Mesendoderm (in vitro differentiated cells): ENCODE data around the gene SORL1-AS1.

ENCODE experiments used
- DNase-seq: peaks from one replicate; pipeline ENCODE4 v3.0.0; 2013
- H2AK5ac ChIP-seq: 2 replicates; pipeline ENCODE4 v1.6.1; 2013; ENCODE audit warnings: low read length, inconsistent platforms
- H2BK120ac ChIP-seq: 2 replicates; pipeline ENCODE4 v1.6.1; 2013; ENCODE audit warnings: low read depth, mild to moderate bottlenecking, low read length, moderate library complexity, mixed read lengths
- H2BK15ac ChIP-seq: replicated peaks from 2 replicates; pipeline ENCODE4 v1.6.1; 2013; ENCODE audit warnings: low read depth, mild to moderate bottlenecking, moderate library complexity
- H2BK5ac ChIP-seq: 2 replicates; pipeline ENCODE4 v1.6.1; 2013; ENCODE audit warnings: low read length, inconsistent platforms
- H3K18ac ChIP-seq: 2 replicates; pipeline ENCODE4 v1.6.1; 2013; ENCODE audit warnings: mild to moderate bottlenecking, low read length, mixed read lengths
- H3K23ac ChIP-seq: one replicate; pipeline ENCODE4 v1.6.1; 2013; ENCODE audit warnings: low read length
- H3K27ac ChIP-seq: 2 replicates; pipeline ENCODE4 v1.5.1; 2013; ENCODE audit warnings: low read depth, mild to moderate bottlenecking, inconsistent platforms, low read length, moderate library complexity
- H3K27me3 ChIP-seq: 2 replicates; pipeline ENCODE4 v1.6.1; 2013; ENCODE audit warnings: low read length, control low read depth, mild to moderate bottlenecking, inconsistent platforms; ENCODE audit not compliant: insufficient read depth, poor library complexity
- H3K36me3 ChIP-seq: 2 replicates; pipeline ENCODE4 v1.6.1; 2013; ENCODE audit warnings: low read length, inconsistent platforms; ENCODE audit not compliant: control insufficient read depth, insufficient read depth
- H3K4ac ChIP-seq: one replicate; pipeline ENCODE4 v1.6.1; 2013; ENCODE audit warnings: low read depth, mild to moderate bottlenecking, low read length, moderate library complexity
- H3K4me1 ChIP-seq: 2 replicates; pipeline ENCODE4 v1.6.1; 2013; ENCODE audit warnings: low read depth, low read length, inconsistent platforms; ENCODE audit not compliant: control insufficient read depth
- H3K4me2 ChIP-seq: 2 replicates; pipeline ENCODE4 v1.6.1; 2013; ENCODE audit warnings: low read length
- H3K4me3 ChIP-seq: 2 replicates; pipeline ENCODE4 v1.5.1; 2013; ENCODE audit warnings: mild to moderate bottlenecking, low read length
- H3K56ac ChIP-seq: one replicate; pipeline ENCODE4 v1.6.1; 2013; ENCODE audit warnings: low read length
- H3K79me1 ChIP-seq: 2 replicates; pipeline ENCODE4 v1.6.1; 2013; ENCODE audit warnings: low read length, inconsistent platforms
- H3K79me2 ChIP-seq: 2 replicates; pipeline ENCODE4 v1.6.1; 2013; ENCODE audit warnings: mild to moderate bottlenecking, low read length; ENCODE audit not compliant: control insufficient read depth, insufficient read depth
- H3K9ac ChIP-seq: 2 replicates; pipeline ENCODE4 v1.6.1; 2013; ENCODE audit warnings: low read length, inconsistent platforms
- H4K5ac ChIP-seq: one replicate; pipeline ENCODE4 v1.6.1; 2013; ENCODE audit warnings: low read length
- H4K8ac ChIP-seq: one replicate; pipeline ENCODE4 v1.6.1; 2013; ENCODE audit warnings: low read depth, mild to moderate bottlenecking, control low read depth, low read length, moderate library complexity
- WGBS: extraction: QIAGEN DNeasy Blood & Tissue Kit; methylation state at CpG from one replicate; pipeline ENCODE4 v1.1.7; 2013; ENCODE audit warnings: low lambda C conversion rate, missing lambda C conversion rate; ENCODE audit not compliant: insufficient coverage; ENCODE audit errors: extremely low coverage; 5-methylcytosine and 5-hydroxymethylcytosine counted together

Gene SORL1-AS1

GRCh38 chr11:121459413-121460017, 6.7 kb upstream of the SORL1-AS1 start:
- H3K4me2 ChIP-seq = no peak overlapping the region
- H3K56ac ChIP-seq = no peak overlapping the region
- no peak overlapping the region for H2AK5ac ChIP-seq
- H4K5ac ChIP-seq = no peak overlapping the region
- no CpG with 5 or more reads among the region's 7 CpGs for WGBS
- H3K4me1 ChIP-seq = peaks cover 19% of the 10 kb centered on the region
- H3K27me3 ChIP-seq = no peaks in the 10 kb centered on the region
- H2BK15ac ChIP-seq = no peak overlapping the region
- H4K8ac ChIP-seq = no peak overlapping the region
- H2BK120ac ChIP-seq = no peak overlapping the region
- H3K4me3 ChIP-seq = no peak overlapping the region
- no peak overlapping the region for H3K4ac ChIP-seq
- no peak for DNase-seq
- H3K18ac ChIP-seq = no peak overlapping the region
- H3K79me2 ChIP-seq = peaks cover 53% of the 10 kb centered on the region
- H3K9ac ChIP-seq = no peak overlapping the region
- H3K79me1 ChIP-seq = peaks cover 13% of the 10 kb centered on the region
- no peaks in the 10 kb centered on the region for H3K36me3 ChIP-seq
- no peak overlapping the region for H3K27ac ChIP-seq
- H3K23ac ChIP-seq = no peak overlapping the region
- H2BK5ac ChIP-seq = no peak overlapping the region

- no peak overlapping the region for H3K27ac ChIP-seq
- H2BK15ac ChIP-seq = no peak overlapping the region
- DNase-seq = no peak
- H3K4me1 ChIP-seq = peaks cover 16% of the 10 kb centered on the region
- H3K79me2 ChIP-seq = peaks cover 62% of the 10 kb centered on the region
- H4K8ac ChIP-seq = no peak overlapping the region
- H4K5ac ChIP-seq = no peak overlapping the region
- H3K36me3 ChIP-seq = no peaks in the 10 kb centered on the region
- no peak overlapping the region for H3K18ac ChIP-seq
- no CpG with 5 or more reads among the region's 9 CpGs for WGBS
- no peak overlapping the region for H3K4me2 ChIP-seq
- H3K56ac ChIP-seq = no peak overlapping the region
- no peaks in the 10 kb centered on the region for H3K27me3 ChIP-seq
- H3K79me1 ChIP-seq = peaks cover 15% of the 10 kb centered on the region
- H2BK5ac ChIP-seq = no peak overlapping the region
- no peak overlapping the region for H3K4ac ChIP-seq
- no peak overlapping the region for H3K23ac ChIP-seq
- no peak overlapping the region for H2BK120ac ChIP-seq
- no peak overlapping the region for H2AK5ac ChIP-seq
- H3K4me3 ChIP-seq = no peak overlapping the region
- H3K9ac ChIP-seq = no peak overlapping the region
These were observed 5.8 kb upstream of the SORL1-AS1 start for GRCh38 chr11:121458551-121458950.

GRCh38 chr11:121456816-121457431, 4.2 kb upstream of the SORL1-AS1 start:
- Histone ChIP-seq H3K79me2 (peaks cover 59% of the 10 kb centered on the region), H3K23ac (no peak overlapping the region)

GRCh38 chr11:121456151-121456550, 3.4 kb upstream of the SORL1-AS1 start:
- peak overlapping the region; percentile 12 for H2AK5ac ChIP-seq
- no peaks in the 10 kb centered on the region for H3K36me3 ChIP-seq
- H3K18ac ChIP-seq = no peak overlapping the region
- H2BK120ac ChIP-seq = no peak overlapping the region
- H3K27ac ChIP-seq = no peak overlapping the region
- H2BK5ac ChIP-seq = no peak overlapping the region
- H4K5ac ChIP-seq = no peak overlapping the region
- H4K8ac ChIP-seq = no peak overlapping the region
- H3K4ac ChIP-seq = no peak overlapping the region
- H3K4me1 ChIP-seq = peaks cover 16% of the 10 kb centered on the region
- DNase-seq = no peak
- H3K4me3 ChIP-seq = no peak overlapping the region
- H2BK15ac ChIP-seq = no peak overlapping the region
- peak overlapping the region; percentile 37 for H3K56ac ChIP-seq
- H3K79me2 ChIP-seq = peaks cover 55% of the 10 kb centered on the region
- H3K9ac ChIP-seq = no peak overlapping the region
- H3K4me2 ChIP-seq = no peak overlapping the region
- H3K27me3 ChIP-seq = no peaks in the 10 kb centered on the region
- no CpG with 5 or more reads among the region's 2 CpGs for WGBS
- H3K79me1 ChIP-seq = peaks cover 11% of the 10 kb centered on the region
- no peak overlapping the region for H3K23ac ChIP-seq

More at GRCh38 chr11:121456816-121457431, 4.2 kb upstream of the SORL1-AS1 start:
- no peaks in the 10 kb centered on the region for H3K27me3 ChIP-seq
- no peak overlapping the region for H2BK15ac ChIP-seq
- no peak overlapping the region for H3K9ac ChIP-seq
- H3K36me3 ChIP-seq = no peaks in the 10 kb centered on the region
- no peak overlapping the region for H3K56ac ChIP-seq
- no peak overlapping the region for H3K4me3 ChIP-seq
- H3K79me1 ChIP-seq = peaks cover 13% of the 10 kb centered on the region
- H3K4me2 ChIP-seq = no peak overlapping the region
- H3K27ac ChIP-seq = no peak overlapping the region
- no peak for DNase-seq
- WGBS = 100% methylated on average over 2 of the region's 11 CpGs
- no peak overlapping the region for H3K4ac ChIP-seq
- H2BK120ac ChIP-seq = no peak overlapping the region
- no peak overlapping the region for H4K8ac ChIP-seq
- no peak overlapping the region for H3K18ac ChIP-seq
- no peak overlapping the region for H2AK5ac ChIP-seq
- no peak overlapping the region for H4K5ac ChIP-seq
- peaks cover 16% of the 10 kb centered on the region for H3K4me1 ChIP-seq
- H2BK5ac ChIP-seq = no peak overlapping the region

- Histone ChIP-seq H3K56ac (peak overlapping the region; percentile 47), H3K4me3 (no peak overlapping the region), H3K23ac (no peak overlapping the region), H3K27ac (no peak overlapping the region), H3K4ac (no peak overlapping the region), H3K36me3 (no peaks in the 10 kb centered on the region), H3K4me2 (no peak overlapping the region), H3K4me1 (peaks cover 16% of the 10 kb centered on the region), H2BK120ac (no peak overlapping the region), H2BK5ac (no peak overlapping the region), H2AK5ac (no peak overlapping the region), H3K9ac (no peak overlapping the region), H2BK15ac (no peak overlapping the region), H4K8ac (no peak overlapping the region), H3K79me1 (peaks cover 10% of the 10 kb centered on the region), H3K27me3 (no peaks in the 10 kb centered on the region), H3K18ac (no peak overlapping the region), H4K5ac (no peak overlapping the region), H3K79me2 (peaks cover 48% of the 10 kb centered on the region)
- DNase-seq = no peak
- no CpG with 5 or more reads among the region's 3 CpGs for WGBS
These were observed 2.3 kb upstream of the SORL1-AS1 start for GRCh38 chr11:121455115-121455514.
